Activated CD8-positive, alpha-beta memory T cell treated with anti-CD3 and anti-CD28 coated beads for 24 hours (primary cell): Measurements from ENCODE around the gene SLC25A43.

ENCODE experiments used
- DNase-seq: peaks from one replicate; pipeline ENCODE4 v3.0.0-alpha.2; 2020

Gene SLC25A43

DNA sequence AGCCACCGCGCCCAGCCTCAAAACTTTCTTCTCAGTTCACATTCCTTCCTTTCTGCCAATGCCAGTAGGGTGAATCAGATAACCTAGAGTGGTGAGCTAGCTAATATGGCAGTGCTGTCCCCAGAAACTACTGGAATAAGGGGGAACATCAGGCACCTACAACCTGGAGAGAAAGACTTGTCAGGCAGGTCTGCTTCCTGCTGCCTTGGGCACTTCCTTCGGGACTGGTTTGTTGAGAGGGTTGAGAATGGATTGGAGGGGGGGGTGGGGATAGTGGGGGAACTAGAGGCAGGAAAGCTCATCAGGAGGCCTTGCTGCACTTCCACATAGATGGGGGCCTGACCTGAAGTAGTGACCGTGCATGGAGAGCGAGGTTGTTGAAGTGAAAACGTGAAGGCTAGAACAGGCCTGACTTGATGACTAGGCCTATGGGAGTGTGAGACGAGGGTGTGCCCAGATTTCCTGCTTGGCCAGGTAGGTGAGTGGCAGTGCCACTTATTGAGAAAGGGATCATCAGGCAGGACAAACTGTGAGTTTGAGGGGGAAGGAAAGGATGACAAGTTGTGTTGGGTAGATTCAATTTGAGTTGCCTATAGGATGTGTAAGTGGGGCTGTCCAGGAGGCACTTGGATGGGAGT, 102.5 kb downstream of the SLC25A43 start:
- DNase-seq, result no peak

GRCh38 chrX:119502727-119503483, 103.8 kb downstream of the SLC25A43 start:
- DNase-seq, result no peak

DNA sequence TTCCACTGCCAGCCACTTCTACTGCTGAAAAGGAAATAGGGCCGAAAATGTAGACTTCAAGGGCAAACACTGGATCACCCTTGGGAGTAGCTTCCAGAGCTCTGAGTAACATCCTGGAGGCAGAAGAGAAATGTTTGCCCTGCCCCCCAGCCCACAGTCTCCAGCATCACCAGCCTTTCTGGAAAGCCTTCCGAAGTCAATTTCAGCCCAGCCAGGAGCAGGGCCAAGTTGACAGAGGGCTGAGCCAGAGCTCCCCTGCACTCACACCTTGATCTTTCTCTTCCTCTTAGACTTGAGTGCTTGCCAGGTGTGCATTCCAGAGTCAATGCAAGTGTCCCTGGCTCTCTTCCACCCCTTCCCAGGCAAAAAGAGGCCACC, 104.3 kb downstream of the SLC25A43 start:
- DNase-seq, result no peak
